DND-41 (cell line): ENCODE results near the gene HPCA.

Experiments
- ATAC-seq: fragments of 200-7000 bp; cut with Tn5 transposase; 3 replicates; pipeline ENCODE4 v1.9.1; 2021; ENCODE audit warnings: low read depth; ENCODE audit not compliant: insufficient read depth
- DNase-seq: peaks from one replicate; pipeline ENCODE4 v3.0.0-alpha.2; 2020
- H2AFZ ChIP-seq: 2 replicates; pipeline ENCODE4 v1.6.0; 2012; ENCODE audit warnings: low read depth, low read length
- H3K27ac ChIP-seq: 2 replicates; pipeline ENCODE4 v1.5.1; 2012; ENCODE audit warnings: low read length, inconsistent platforms
- H3K27me3 ChIP-seq: fragments of 200-600 bp; sonication (generic); 2 replicates; pipeline ENCODE4 v1.6.0; 2012; ENCODE audit warnings: low read length, mild to moderate bottlenecking, inconsistent platforms; ENCODE audit not compliant: insufficient read depth, poor library complexity
- H3K36me3 ChIP-seq: 2 replicates; pipeline ENCODE4 v1.5.1; 2012; ENCODE audit warnings: low read length, inconsistent platforms; ENCODE audit not compliant: insufficient read depth
- H3K4me1 ChIP-seq: 2 replicates; pipeline ENCODE4 v1.5.1; 2012; ENCODE audit warnings: mild to moderate bottlenecking, low read length; ENCODE audit not compliant: insufficient read depth
- H3K4me2 ChIP-seq: 2 replicates; pipeline ENCODE4 v1.6.0; 2012; ENCODE audit warnings: mild to moderate bottlenecking, moderate library complexity, low read length, inconsistent platforms; ENCODE audit not compliant: insufficient read depth
- H3K4me3 ChIP-seq, 2 experiments: fragments of 200-600 bp in 1 of 2; shearing (Covaris generic) in 1 of 2; 2 replicates each; pipeline ENCODE4 v1.5.1; 2012 to 2016; ENCODE audit warnings: inconsistent platforms in 2 of 2, low read length in 2 of 2, mild to moderate bottlenecking in 2 of 2, low read depth in 1 of 2, moderate library complexity in 1 of 2
- H3K79me2 ChIP-seq: 2 replicates; pipeline ENCODE4 v1.6.0; 2012; ENCODE audit warnings: low read length, inconsistent platforms; ENCODE audit not compliant: insufficient read depth
- H3K9ac ChIP-seq: 2 replicates; pipeline ENCODE4 v1.6.0; 2012; ENCODE audit warnings: low read depth, mild to moderate bottlenecking, inconsistent platforms, low read length, moderate library complexity
- H3K9me3 ChIP-seq: 2 replicates; pipeline ENCODE4 v1.5.1; 2012; ENCODE audit warnings: low read length, moderate library complexity, mild to moderate bottlenecking, inconsistent platforms; ENCODE audit not compliant: insufficient read depth, severe bottlenecking
- H4K20me1 ChIP-seq: 2 replicates; pipeline ENCODE4 v1.6.0; 2012; ENCODE audit warnings: low read length; ENCODE audit not compliant: insufficient read depth
- EZH2 ChIP-seq: IDR thresholded peaks from 3 replicates; pipeline ENCODE4 v1.6.1; 2012; ENCODE audit warnings: borderline replicate concordance, low read depth, mild to moderate bottlenecking, moderate library complexity, low read length, inconsistent platforms; ENCODE audit not compliant: severe bottlenecking
- TF ChIP-seq, protein P1 (sequence below): IDR thresholded peaks from 2 replicates; pipeline ENCODE4 v1.5.1; 2012; ENCODE audit warnings: borderline replicate concordance, low read length, moderate library complexity, mild to moderate bottlenecking; ENCODE audit not compliant: poor library complexity, severe bottlenecking; ENCODE audit errors: extremely low read depth

Gene HPCA

DNA sequence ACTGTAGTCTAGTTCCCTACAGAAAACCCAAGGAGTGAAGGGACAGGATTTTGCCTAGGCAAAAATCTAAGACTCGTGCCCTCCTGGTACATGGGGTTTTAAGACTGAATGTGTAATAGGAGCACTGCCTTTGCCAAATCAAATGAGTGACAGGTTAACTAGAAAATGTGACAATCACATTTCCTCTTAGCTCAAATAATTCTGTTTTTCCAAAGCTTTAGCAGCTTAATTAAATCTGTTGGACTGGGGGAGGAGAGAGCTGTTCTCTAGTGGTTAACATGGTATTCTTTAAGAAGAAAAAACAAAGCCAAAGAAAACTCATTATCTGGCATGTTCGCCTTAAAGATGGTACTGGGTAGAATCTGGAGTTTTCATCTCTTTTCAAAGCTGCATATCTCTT lies 28.2 kb upstream of the HPCA start:
- H3K4me1 ChIP-seq: no peaks in the 10 kb centered on the region
- no peak overlapping the region for H3K4me3 ChIP-seq
- H3K9ac ChIP-seq: no peak overlapping the region
- H3K27ac ChIP-seq: no peak overlapping the region
- H2AFZ ChIP-seq: no peak overlapping the region
- ATAC-seq: no peak
- no peak for TF ChIP-seq EZH2
- TF ChIP-seq, protein P1, sequence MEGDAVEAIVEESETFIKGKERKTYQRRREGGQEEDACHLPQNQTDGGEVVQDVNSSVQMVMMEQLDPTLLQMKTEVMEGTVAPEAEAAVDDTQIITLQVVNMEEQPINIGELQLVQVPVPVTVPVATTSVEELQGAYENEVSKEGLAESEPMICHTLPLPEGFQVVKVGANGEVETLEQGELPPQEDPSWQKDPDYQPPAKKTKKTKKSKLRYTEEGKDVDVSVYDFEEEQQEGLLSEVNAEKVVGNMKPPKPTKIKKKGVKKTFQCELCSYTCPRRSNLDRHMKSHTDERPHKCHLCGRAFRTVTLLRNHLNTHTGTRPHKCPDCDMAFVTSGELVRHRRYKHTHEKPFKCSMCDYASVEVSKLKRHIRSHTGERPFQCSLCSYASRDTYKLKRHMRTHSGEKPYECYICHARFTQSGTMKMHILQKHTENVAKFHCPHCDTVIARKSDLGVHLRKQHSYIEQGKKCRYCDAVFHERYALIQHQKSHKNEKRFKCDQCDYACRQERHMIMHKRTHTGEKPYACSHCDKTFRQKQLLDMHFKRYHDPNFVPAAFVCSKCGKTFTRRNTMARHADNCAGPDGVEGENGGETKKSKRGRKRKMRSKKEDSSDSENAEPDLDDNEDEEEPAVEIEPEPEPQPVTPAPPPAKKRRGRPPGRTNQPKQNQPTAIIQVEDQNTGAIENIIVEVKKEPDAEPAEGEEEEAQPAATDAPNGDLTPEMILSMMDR: no peak
- no peak for DNase-seq
- no peaks in the 10 kb centered on the region for H3K9me3 ChIP-seq
- no peak overlapping the region for H3K4me2 ChIP-seq
- no peaks in the 10 kb centered on the region for H3K79me2 ChIP-seq
- H4K20me1 ChIP-seq: peaks cover 4% of the 10 kb centered on the region
- no peaks in the 10 kb centered on the region for H3K27me3 ChIP-seq
- H3K36me3 ChIP-seq: peaks cover 90% of the 10 kb centered on the region

- H3K9ac ChIP-seq: no peak overlapping the region
- no peaks in the 10 kb centered on the region for H3K27me3 ChIP-seq
- H3K4me2 ChIP-seq: no peak overlapping the region
- H4K20me1 ChIP-seq: peaks cover 4% of the 10 kb centered on the region
- TF ChIP-seq, protein P1: no peak
- no peak for TF ChIP-seq EZH2
- no peak overlapping the region for H2AFZ ChIP-seq
- no peaks in the 10 kb centered on the region for H3K9me3 ChIP-seq
- ATAC-seq (no peak), DNase-seq (no peak)
- peaks cover 88% of the 10 kb centered on the region for H3K36me3 ChIP-seq
- H3K79me2 ChIP-seq: no peaks in the 10 kb centered on the region
- H3K4me1 ChIP-seq: no peaks in the 10 kb centered on the region
- no peak overlapping the region for H3K27ac ChIP-seq
- no peak overlapping the region for H3K4me3 ChIP-seq
Observed at GRCh38 chr1:32858791-32859190, 27.5 kb upstream of the HPCA start.

DNA sequence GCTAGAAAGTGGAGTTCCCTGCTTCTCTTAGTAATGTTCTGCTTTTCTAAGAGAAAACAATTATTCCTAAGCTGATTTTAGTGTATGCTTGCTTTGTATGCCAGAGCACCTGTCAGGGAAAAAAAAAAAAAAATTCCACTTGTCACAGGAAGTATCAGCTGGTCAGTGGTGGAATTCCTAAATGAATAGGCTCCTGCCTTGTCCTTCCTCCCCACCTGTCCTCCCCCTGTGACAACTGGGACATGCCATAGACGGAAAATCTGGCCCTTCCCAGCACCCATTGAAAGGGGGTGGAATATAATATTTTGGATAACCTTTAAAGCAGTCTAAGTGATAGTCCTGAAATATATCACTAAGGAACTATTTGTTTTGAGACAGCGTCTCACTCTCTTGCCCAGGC lies 26.4 kb upstream of the HPCA start:
- no peak overlapping the region for H3K9ac ChIP-seq
- DNase-seq (no peak), ATAC-seq (no peak)
- no peaks in the 10 kb centered on the region for H3K27me3 ChIP-seq
- peaks cover 88% of the 10 kb centered on the region for H3K36me3 ChIP-seq
- no peaks in the 10 kb centered on the region for H3K4me1 ChIP-seq
- no peak overlapping the region for H3K27ac ChIP-seq
- no peak for TF ChIP-seq EZH2
- TF ChIP-seq, protein P1: no peak
- peaks cover 4% of the 10 kb centered on the region for H4K20me1 ChIP-seq
- H3K4me3 ChIP-seq: no peak overlapping the region
- H3K9me3 ChIP-seq: no peaks in the 10 kb centered on the region
- no peaks in the 10 kb centered on the region for H3K79me2 ChIP-seq
- no peak overlapping the region for H2AFZ ChIP-seq
- H3K4me2 ChIP-seq: no peak overlapping the region

- no peak overlapping the region for H3K27ac ChIP-seq
- no peak for TF ChIP-seq EZH2
- TF ChIP-seq, protein P1: no peak
- H3K9ac ChIP-seq: no peak overlapping the region
- no peaks in the 10 kb centered on the region for H3K79me2 ChIP-seq
- H3K4me2 ChIP-seq: no peak overlapping the region
- H3K9me3 ChIP-seq: no peaks in the 10 kb centered on the region
- no peak overlapping the region for H3K4me3 ChIP-seq
- peaks cover 83% of the 10 kb centered on the region for H3K36me3 ChIP-seq
- H3K4me1 ChIP-seq: no peaks in the 10 kb centered on the region
- no peak overlapping the region for H2AFZ ChIP-seq
- H4K20me1 ChIP-seq: peaks cover 4% of the 10 kb centered on the region
- DNase-seq: no peak
- ATAC-seq: no peak
- no peaks in the 10 kb centered on the region for H3K27me3 ChIP-seq
Observed at GRCh38 chr1:32860566-32860965, 25.7 kb upstream of the HPCA start.
